ES-I3 (cell line): ENCODE results near the gene MSH5.
"Not testable (repeated sequence)": the region's sequence is repeated elsewhere in the genome, so short reads cannot be mapped to it uniquely, and the experiment has no call there.

ENCODE experiments used
- H3K36me3 ChIP-seq: 2 replicates; pipeline ENCODE4 v1.6.1; 2013; ENCODE audit warnings: mild to moderate bottlenecking, low read length, control low read depth, moderate library complexity; ENCODE audit not compliant: insufficient read depth
- H3K4me1 ChIP-seq: 2 replicates; pipeline ENCODE4 v1.6.1; 2013; ENCODE audit warnings: mild to moderate bottlenecking, control low read depth, low read length; ENCODE audit not compliant: insufficient read depth
- H3K9ac ChIP-seq: 2 replicates; pipeline ENCODE4 v1.6.1; 2013; ENCODE audit warnings: low read depth, mild to moderate bottlenecking, low read length, moderate library complexity
- H3K9me3 ChIP-seq: 2 replicates; pipeline ENCODE4 v1.6.1; 2013; ENCODE audit warnings: mild to moderate bottlenecking, low read length, moderate library complexity; ENCODE audit not compliant: control insufficient read depth, insufficient read depth

MSH5 gene

GRCh38 chr6:31779908-31780307 lies 40.1 kb downstream of the MSH5 start:
- H3K4me1 ChIP-seq: no peaks in the 10 kb centered on the region; the same call in 1 of the 2 replicates
- H3K9me3 ChIP-seq: no peaks in the 10 kb centered on the region
- H3K36me3 ChIP-seq: peaks cover 7% of the 10 kb centered on the region
- H3K9ac ChIP-seq: no peak overlapping the region

DNA sequence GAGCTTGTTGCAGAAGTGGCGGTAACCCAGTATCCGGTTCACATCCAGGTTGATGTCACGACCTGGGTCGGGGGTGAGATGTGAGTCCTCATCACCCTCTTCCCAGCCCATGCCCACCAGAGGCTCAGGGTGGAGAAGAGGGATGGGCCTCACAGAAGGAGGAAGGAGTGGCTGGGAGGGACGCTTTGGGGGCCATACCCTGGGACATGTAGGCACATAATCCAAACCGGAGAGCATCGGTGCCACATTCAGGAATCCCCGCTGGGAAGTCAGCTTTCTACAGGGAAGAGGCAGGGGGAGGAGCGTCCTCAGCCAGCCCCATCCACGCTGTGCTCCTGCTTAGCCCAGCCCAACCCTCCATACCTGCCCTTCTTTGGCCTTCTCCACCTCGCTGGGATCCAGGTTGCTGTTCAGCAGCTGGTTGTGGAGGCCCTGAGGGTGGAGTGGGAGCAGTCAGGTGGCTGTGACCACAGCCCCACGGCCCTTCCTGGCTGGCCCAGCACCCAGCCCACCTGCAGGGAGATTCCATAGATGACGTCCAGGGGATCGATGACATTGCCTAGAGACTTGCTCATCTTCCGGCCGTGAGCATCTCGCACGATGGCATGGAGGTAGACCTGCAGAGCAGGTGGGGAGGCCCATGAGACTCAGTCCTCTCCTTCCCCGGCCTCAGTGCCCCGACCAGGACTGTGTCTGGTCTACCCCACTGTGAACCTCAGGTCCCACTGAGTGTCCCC lies 40.9 kb downstream of the MSH5 start:
- Histone ChIP-seq H3K9me3 (no peaks in the 10 kb centered on the region), H3K4me1 (no peaks in the 10 kb centered on the region; the same call in 1 of the 2 replicates), H3K36me3 (peaks cover 11% of the 10 kb centered on the region), H3K9ac (no peak overlapping the region)

GRCh38 chr6:31781244-31782125 lies 41.7 kb downstream of the MSH5 start:
- Histone ChIP-seq H3K4me1 (no peaks in the 10 kb centered on the region; the same call in 1 of the 2 replicates), H3K9ac (no peak overlapping the region), H3K36me3 (peaks cover 11% of the 10 kb centered on the region), H3K9me3 (no peaks in the 10 kb centered on the region)

GRCh38 chr6:31782126-31782855 lies 42.5 kb downstream of the MSH5 start:
- Histone ChIP-seq H3K4me1 (no peaks in the 10 kb centered on the region), H3K9ac (no peak overlapping the region), H3K36me3 (peaks cover 11% of the 10 kb centered on the region)

DNA sequence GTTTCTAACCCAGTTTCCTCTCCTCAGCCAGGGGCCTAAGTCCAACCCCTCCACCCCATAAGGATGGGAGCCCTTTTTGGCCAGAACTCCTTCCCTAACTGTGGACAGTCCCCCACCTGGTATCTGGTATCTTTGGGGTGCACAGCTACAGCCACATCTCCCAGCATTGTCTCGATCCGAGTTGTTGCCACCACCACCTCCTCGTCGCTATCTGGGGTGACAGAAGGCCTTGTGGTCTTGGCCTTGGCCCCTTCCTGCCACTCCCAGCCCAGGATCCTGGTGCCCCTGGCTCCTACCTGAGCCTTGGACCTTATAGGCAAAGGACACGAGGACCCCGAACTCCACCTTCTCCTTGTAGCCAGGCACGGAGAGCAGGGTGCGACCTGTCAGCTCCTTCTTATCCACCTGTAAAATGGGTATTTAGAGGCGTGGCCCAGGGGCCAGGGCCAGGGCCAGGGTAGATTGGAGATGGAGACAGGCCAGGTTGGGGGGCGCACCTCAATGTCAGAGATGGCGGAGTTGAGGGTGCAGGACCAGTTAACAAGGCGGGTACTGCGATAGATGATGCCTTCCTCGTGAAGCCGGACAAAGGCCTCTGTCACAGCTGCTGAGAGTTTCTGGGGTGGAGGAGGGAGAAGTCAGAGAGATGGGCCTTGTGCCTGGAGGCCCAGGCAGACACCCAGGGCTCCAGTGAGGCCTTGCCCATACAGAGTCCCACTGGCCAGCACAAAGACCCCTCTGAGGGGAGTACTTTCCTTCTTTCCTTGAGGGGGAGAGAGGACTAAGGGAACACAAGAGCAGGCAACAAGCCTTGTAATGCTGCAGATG lies 44.5 kb downstream of the MSH5 start:
- Histone ChIP-seq H3K9ac (no peak overlapping the region), H3K4me1 (no peaks in the 10 kb centered on the region), H3K36me3 (peaks cover 13% of the 10 kb centered on the region; the same call in 1 of the 2 replicates)

More at GRCh38 chr6:31782126-31782855, 42.5 kb downstream of the MSH5 start:
- no peaks in the 10 kb centered on the region for H3K9me3 ChIP-seq

GRCh38 chr6:31785475-31785874 lies 45.7 kb downstream of the MSH5 start:
- H3K36me3 ChIP-seq: peaks cover 14% of the 10 kb centered on the region; the same call in 1 of the 2 replicates
- H3K4me1 ChIP-seq: no peaks in the 10 kb centered on the region
- no peak overlapping the region for H3K9ac ChIP-seq
- no peaks in the 10 kb centered on the region for H3K9me3 ChIP-seq

More for the DNA sequence above, 44.5 kb downstream of the MSH5 start:
- H3K9me3 ChIP-seq: no peaks in the 10 kb centered on the region

DNA sequence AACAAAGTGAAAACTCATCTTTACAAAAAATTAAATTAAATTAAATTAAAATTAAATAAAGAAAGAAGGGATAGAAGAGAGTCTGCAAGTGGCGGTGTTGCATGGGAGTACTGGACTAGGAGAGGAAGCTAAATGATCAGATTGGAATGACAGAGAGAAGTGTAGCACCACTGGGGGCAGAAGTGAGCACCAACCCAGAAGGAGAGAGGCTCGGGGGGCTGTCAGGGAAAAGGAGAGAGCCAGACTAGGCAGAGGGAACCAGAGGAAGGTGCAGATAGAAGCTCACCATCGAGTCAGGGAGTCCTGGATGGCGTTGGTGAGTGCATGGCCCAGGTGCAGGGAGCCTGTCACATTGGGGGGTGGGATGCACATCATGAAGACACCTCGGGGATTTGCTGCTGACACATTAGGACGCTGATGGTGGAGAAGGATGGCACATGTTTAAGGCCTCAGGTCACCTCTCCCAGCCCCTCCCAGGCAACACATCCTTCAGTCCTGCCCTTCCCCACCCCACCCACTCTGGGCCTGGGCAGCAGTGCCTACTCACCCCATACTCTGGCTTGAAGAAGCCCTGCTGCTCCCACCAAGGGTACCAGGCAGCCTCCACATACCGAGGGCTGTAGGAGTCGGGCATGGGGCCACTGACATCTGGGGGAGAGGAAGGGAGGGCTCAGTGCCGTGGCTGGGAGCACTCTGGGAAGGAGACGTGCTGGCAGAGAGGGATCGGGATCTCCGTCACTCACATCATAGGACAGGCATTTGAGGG lies 51.7 kb downstream of the MSH5 start:
- Histone ChIP-seq H3K36me3 (peaks cover 7% of the 10 kb centered on the region), H3K9me3 (no peaks in the 10 kb centered on the region), H3K9ac (no peak overlapping the region), H3K4me1 (peaks cover 4% of the 10 kb centered on the region)

DNA sequence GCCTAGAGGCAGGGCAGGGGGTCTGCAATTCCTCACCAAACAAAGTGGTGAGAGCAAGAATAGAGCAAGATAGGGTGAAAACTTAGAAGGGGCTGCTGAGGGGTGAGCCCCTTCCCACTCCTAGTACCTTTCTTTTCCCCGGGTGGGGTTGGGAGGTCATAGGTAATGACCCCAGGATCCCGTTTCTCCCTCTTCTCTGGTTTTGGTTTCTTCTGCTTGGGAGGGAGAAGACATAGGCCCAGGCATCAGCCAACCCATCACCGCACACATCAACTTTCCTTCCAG lies 52.2 kb downstream of the MSH5 start:
- H3K9ac ChIP-seq: no peak overlapping the region
- H3K36me3 ChIP-seq: peaks cover 7% of the 10 kb centered on the region
- no peaks in the 10 kb centered on the region for H3K9me3 ChIP-seq
- peaks cover 4% of the 10 kb centered on the region for H3K4me1 ChIP-seq

DNA sequence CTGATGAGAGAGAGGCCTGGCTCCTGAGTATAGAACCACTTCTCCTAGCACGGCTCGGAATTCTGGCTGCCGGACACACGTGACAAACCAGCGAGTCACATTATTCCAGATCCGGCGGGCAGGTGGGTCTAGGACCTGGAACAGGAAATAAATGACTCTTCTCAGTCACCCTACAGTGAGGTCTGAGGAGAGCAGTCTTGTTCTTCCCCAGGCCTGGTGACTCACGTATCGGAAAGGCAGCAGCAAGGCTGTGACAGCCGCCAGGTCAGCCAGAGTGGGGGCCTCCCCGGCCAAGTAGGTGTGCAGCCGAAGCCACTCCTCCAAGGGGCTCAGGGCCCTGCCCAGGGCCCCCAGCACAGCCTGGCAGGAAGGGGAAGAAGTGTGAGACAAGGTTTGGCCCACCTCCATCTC lies 53.0 kb downstream of the MSH5 start:
- no peak overlapping the region for H3K9ac ChIP-seq
- H3K9me3 ChIP-seq: no peaks in the 10 kb centered on the region
- H3K4me1 ChIP-seq: peaks cover 4% of the 10 kb centered on the region
- H3K36me3 ChIP-seq: peaks cover 7% of the 10 kb centered on the region

DNA sequence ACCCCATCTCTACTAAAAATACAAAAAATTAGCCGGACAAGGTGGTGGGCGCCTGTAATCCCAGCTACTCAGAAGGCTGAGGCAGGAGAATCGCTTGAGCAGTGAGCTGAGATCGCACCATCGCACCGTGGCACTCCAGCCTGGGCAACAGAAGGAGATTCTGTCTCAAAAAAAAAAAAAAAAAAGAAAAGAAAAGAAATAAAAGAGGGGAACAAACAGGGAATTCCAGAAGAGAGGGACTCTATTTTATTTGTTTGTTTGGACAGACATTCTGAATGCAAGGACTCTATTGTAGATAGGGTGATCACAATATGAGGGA lies 54.1 kb downstream of the MSH5 start:
- peak overlapping the region; percentile 90; the same call in 1 of the 2 replicates for H3K9ac ChIP-seq
- H3K4me1 ChIP-seq, H3K9me3 ChIP-seq, H3K36me3 ChIP-seq: not testable (repeated sequence)

DNA sequence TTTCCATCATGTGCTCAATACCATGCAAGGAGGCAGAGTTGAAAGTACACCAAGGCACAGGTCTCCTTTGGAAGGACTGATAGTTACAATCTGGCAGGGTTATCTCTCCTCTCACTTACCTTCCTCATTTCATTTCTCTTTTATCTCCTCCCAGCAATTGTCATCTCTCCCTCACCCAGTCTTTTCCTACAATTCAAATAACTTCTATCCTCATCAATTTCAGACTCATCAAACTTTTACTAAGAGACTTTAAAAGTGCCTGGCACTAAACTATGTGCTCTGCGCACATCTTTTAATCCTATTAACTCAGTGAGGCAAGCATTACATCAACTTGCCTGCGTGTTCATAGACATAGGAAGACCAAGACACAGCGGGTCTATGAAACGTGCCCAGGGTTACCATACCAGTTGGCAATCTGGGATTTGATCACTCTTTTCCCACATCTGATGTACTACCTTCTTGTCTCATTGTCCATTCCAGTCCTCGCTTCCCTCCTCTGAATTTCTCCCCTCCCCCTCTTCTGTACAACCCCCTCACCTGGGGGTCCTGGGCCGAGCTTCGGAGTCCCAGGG lies 54.6 kb downstream of the MSH5 start:
- H3K9ac ChIP-seq: peak overlapping the region; percentile 90
- H3K4me1 ChIP-seq: peaks cover 4% of the 10 kb centered on the region
- peaks cover 4% of the 10 kb centered on the region for H3K36me3 ChIP-seq
- H3K9me3 ChIP-seq: no peaks in the 10 kb centered on the region

DNA sequence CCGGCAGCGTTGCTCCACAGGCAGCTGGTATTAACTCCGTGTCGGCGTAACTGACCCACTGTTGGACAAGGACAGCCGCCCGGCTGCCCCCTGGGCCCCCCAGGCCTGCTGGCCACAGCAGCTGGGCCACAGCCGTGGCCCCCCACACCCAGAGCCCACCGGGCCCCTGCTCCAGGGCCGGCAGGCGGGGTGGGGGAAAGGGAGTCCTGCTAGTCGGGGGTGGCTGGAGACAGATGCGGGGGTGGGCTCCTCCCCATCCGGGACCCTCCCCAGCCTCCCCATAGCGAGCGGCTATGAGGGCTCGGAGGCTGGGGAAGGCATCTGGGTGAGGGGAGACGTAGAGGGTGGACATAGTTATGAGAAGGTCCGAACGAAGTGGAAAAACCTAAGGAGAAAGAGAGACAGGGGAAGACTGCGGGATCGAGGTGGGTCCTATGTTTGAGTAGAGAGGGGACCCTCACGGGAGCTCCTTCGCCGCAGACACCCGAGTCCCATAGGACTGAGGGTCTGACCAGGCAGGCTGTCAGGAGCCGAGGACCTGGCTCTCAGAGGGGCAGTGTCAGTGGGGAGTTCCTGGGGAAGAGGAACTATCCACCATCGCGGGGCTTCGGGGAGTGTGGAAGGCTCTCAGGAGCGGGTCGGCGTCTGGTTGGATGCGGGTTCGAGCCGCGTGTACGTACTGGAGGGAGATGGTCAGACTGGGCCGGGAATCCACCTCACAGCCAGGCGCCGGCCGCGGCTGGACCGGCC lies 55.2 kb downstream of the MSH5 start:
- no peaks in the 10 kb centered on the region for H3K9me3 ChIP-seq
- H3K36me3 ChIP-seq: peaks cover 3% of the 10 kb centered on the region; the same call in 1 of the 2 replicates
- peaks cover 4% of the 10 kb centered on the region for H3K4me1 ChIP-seq
- H3K9ac ChIP-seq: peak overlapping the region; percentile 90
